HG02588 (cell line): Measurements from ENCODE around the gene DENND5A.

Source experiments
- ATAC-seq: cut with Tn5 transposase; IDR thresholded peaks from one replicate; pipeline ENCODE4 v1.9.1; 2021; ENCODE audit warnings: mild to moderate bottlenecking, moderate library complexity; ENCODE audit not compliant: unreplicated experiment

Gene DENND5A

GRCh38 chr11:9265211-9266131 lies at the start of gene DENND5A:
Gene DENND5A, minus strand, starts transcription at chr11:9265350. Its CDS starts 281 bp downstream, at chr11:9265069.
- ATAC-seq = peak; percentile 38

DNA sequence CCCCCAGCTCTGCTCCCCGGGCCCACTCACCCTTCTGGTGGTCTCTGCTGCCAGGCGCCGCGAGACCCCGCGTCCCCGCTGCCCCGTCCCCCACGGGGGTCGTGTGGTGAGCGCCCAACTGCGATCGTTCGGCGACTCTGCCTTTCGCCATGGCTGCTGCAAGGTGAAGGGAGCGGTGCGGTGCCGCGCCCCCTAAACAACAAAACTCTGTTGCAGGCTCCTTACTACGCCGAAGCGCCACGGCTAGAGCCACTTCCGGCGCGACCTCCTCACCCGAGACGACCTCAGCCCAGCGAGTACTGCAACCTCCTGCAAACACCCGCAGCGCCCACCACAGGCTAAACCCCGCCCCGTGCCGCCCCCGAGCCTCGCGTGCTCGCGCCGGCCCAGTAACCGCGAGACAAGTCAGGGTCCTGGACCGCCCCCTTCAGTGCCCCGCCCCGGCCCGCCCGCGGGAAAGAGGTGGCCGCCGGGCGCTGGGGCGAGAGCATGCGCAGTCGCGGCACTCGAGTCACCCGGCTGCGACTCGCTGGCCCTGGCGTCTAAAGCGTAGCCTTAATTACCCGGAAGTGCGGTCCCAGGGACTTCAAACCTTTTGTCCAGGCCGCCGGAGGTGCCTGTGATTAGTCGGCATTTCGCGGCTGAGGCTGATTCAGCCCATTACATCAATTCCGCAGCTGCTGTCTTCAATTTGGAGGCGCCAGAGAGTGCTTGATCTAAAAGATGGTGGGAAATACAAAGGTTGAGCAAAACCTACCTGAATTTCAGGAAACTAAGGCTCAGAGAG lies 49.3 kb upstream of the DENND5A start, which contains the start of gene TMEM41B:
TMEM41B (minus strand) TSS at position 303 of the 787 bp plus-strand sequence; CDS start at position 151, 152 bp downstream.
- peak; percentile 97 for ATAC-seq

DNA sequence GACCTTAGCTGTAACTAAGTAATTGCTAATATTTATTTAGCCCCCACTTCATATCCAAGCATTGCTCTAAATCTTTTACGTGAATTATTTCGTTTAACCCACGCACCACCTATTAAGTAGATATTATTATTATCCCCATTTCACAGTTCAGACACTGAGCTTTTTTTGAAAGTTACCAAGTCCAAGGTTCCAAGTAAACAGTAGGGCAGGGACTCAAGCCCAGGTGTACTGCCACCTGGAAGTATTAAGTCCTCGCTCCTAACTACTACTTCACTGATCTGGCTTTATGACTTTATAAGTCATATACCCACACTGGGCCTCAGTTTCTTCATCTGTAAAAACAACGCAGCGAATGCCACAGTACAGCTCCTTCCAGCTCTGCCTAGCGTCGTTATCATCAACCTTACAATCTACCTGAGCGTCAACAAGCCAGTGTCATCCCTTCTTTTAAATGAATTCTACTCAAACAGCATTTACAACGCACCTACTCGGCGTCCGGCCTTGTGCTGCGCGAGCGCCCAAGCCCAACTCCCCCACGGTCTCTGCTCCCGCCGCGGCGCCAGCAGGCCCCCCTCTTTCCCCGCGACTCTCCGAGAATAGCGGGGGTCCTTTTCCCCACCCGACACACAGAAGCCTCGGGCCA lies 48.6 kb upstream of the DENND5A start:
- ATAC-seq = peak; percentile 13

- ATAC-seq = no peak
Measured at GRCh38 chr11:9310485-9311090, 45.4 kb upstream of the DENND5A start.

DNA sequence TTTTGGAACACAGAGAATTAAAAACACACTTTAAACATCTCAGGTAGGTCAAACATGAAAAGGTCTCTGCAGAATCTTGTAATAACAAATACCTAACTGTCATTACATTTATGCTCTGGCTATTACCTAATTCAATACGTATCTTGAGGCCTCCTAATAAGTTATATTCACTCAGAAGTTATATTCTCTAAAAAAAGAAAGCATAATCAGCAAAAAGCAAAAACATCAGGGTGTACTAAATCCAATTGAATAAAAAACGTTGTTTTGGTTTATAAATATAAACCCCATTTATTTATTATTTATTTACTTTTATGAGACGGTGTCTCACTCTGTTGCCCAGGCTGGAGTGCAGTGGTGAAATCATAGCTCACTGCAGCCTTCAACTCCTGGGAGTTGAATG lies 39.0 kb upstream of the DENND5A start:
- no peak for ATAC-seq

GRCh38 chr11:9302448-9302847 lies 37.3 kb upstream of the DENND5A start:
- ATAC-seq = no peak

- ATAC-seq = no peak
Measured at GRCh38 chr11:9301720-9302119, 36.6 kb upstream of the DENND5A start.

- ATAC-seq = no peak
Measured at GRCh38 chr11:9293646-9294045, 28.5 kb upstream of the DENND5A start.

GRCh38 chr11:9285850-9286587 lies 20.9 kb upstream of the DENND5A start:
- ATAC-seq = no peak

GRCh38 chr11:9280655-9281301 lies 15.6 kb upstream of the DENND5A start:
- ATAC-seq = peak; percentile 80

DNA sequence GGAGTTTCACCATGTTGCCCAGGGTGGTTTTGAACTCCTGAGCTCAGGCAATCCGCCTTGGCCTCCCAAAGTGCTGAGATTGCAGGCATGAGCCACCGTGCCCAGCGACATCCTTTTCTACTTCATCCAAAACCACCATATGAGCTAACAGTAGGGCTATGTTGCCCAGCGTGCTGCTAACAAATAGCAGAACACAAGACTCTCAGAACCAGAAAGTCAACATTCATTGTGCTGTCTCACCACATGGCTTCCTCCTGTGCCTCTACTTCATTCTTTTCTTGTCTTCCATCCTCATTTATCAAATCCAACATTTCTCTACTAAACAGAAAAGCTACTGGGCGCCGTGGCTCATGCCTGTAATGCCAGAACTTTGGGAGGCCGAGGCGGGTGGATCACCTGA lies 12.0 kb upstream of the DENND5A start:
- ATAC-seq = no peak

DNA sequence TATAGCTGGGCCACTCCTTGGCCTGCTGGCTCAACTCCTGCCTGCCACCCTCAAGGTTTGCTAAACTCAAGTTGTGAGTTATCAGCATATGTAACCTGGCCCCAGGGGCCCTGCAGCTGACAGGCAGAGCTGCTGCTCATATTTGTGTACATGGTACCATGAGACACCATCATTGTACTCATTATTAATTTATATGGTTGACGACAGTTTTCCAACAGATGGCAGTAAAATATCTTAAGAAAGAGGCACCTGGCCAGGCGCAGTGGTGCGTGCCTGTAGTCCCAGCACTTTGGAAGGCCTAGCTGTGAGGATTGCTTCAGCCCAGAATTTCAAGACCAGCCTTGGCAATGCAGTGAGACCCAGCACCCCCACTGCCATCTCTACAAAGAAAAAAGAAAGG lies 11.4 kb upstream of the DENND5A start:
- no peak for ATAC-seq

GRCh38 chr11:9274499-9275258 lies 9.5 kb upstream of the DENND5A start:
- no peak for ATAC-seq

DNA sequence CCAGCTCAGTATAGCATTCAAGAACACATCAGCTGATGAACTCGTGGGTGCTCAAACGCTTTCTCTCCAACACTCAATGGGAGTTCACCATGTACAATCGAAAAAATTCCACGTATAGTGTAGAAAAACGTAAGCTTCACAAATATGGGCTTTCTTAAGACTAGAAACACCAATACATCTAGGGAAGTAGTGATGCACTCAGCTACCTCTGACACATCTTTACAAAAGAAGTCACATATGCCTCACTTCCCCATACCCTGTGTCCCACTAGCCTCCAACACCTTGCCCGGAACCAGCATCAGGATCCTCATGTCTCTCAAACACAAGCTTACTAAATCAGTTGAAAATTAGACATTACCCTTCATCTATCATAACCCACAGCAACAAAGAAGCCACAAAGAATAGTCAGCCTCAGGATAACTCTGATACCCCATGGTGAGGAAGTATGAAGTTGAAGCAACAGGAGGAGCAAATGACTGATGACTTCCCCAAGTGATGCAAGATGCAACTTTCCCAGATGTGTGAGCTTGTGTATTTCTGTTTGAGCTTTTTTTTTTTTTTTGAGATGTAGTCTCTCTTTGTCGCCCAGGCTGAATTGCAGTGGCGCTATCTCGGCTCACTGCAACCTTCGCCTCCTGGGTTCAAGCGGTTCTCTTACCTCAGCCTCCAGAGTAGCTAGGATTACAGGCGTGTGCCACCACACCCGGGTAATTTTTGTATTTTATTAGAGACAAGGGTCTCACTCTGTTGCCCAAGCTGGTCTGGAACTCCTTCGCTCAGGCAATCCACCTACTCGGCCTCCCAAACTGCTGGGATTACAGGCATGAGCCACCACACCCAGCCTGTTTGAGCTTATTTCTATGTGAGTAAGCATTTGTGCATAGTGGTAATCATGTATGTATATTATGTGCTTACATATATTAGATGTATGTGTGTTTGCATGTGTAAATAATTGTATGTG lies 8.5 kb upstream of the DENND5A start:
- ATAC-seq = no peak

DNA sequence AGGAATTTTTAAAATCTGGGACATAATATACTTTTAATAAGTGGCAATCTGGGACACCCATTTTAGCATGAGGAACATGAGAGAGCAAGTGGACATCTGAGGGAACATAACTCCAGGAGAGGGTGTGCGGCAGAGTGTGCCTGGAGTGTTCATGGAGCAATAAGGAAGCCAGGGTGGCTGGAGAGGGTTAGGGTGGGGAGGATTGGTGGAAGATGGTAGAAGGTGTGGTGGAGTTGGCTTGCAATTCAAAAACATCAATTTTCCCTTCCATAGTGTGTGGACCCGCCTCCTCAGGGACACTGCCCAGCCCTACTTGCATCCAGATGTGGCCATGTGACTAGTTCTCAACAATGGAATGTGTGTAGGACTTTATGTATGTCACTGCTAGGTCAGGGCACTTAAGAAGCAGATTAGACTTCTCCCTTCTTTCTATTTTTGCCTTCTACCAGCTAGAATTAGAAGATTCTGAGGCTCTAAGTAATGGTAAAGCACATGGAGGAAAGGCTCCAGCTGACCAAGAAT lies 4.4 kb upstream of the DENND5A start:
- ATAC-seq = no peak

DNA sequence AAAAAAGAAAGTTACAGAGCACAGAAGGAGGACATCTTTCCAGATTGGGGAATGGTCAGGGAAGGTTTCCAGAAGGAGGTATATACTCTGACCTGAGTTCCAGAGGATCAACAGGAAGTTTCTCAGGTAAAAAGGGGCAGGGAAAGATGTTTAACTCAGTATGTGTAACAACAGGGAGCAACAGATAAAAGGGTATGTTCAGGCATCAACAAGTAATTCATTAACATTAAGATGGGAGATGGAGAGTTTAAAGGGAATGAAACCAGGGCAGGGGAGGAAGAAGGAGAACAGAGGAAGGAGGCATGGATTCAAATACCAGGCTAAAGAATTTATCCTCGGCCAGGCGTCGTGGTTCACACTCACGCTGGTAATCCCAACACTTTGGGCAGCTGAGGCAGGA lies 2.5 kb upstream of the DENND5A start:
- ATAC-seq = no peak

DNA sequence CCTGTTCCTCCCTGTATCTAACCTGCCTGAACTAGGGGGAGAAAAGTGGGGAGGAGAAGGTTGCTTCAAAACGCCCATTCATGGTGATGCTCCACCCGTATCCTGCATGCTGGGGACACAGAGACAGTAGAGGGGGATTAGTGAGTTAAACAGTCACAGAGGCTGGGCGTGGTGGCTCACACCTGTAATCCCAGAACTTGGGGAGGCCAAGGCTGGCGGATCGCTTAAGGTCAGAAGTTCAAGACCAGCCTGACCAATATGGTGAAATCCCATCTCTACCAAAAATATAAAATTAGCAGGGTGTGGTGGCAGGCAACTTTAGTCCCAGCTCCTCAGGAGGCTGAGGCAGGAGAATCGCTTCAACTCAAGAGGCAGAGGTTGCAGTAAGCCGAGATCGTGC lies 1.8 kb upstream of the DENND5A start:
- ATAC-seq = no peak
